Measurements from ENCODE around the gene DAB2IP. TPM values are rescaled to one million over a fixed set of nuclear protein-coding genes. Genes with fewer than 3 reads are reported as not detected.

Gene DAB2IP
- total RNA-seq, 8 experiments from 2014 or later, result 8.0 to 27.7 (median 19.6) TPM

- WGBS, 10 experiments, result 0 to 80% (median 15%) methylated on average over 1 to 7 of the region's 15 CpGs; no CpG with 5 or more reads in 1 of the 10 experiments
- peak; percentile 60 to 81 (median 76) for ATAC-seq (replicated peaks in 6 of 8)
- H3K27ac ChIP-seq, result no peak overlapping the region
- no peak overlapping the region for H3K4me3 ChIP-seq
- in situ Hi-C loops (cut with MboI; ENCODE audit: low pct_unique_long_range_greater_than_20kb in 2 of 9, low sequenced_read_pairs in 9 of 9, unreplicated experiment in 9 of 9), result no loop called here
- peaks cover 10 to 24% of the 10 kb centered on the region in 2 donors for H3K4me1 ChIP-seq (replicated peaks in 1 of 2)
Measured at GRCh38 chr9:121650217-121651007, 1.0 kb upstream of the DAB2IP start.

GRCh38 chr9:121651008-121651294, 483 bp upstream of the DAB2IP start:
- Histone ChIP-seq H3K4me1 (replicated peaks in 1 of 2) (peaks cover 7 to 23% of the 10 kb centered on the region in 2 donors), H3K4me3 (peak overlapping the region in 1 of 5 donors; percentile 45), H3K27ac (no peak overlapping the region)
- no peak for ATAC-seq (replicated peaks in 6 of 8)
- in situ Hi-C loops (cut with MboI; ENCODE audit: low pct_unique_long_range_greater_than_20kb in 2 of 9, low sequenced_read_pairs in 9 of 9, unreplicated experiment in 9 of 9), result no loop called here
- 0 to 62% (median 12%) methylated on average over 1 to 6 of the region's 9 CpGs; no CpG with 5 or more reads in 5 of the 10 experiments for WGBS, 10 experiments

- H3K4me1 ChIP-seq (replicated peaks in 1 of 2), result peaks cover 4 to 20% of the 10 kb centered on the region in 2 donors
- H3K27ac ChIP-seq, result no peak overlapping the region
- 0 to 18% (median 0%) methylated on average over 1 to 15 of the region's 29 CpGs; no CpG with 5 or more reads in 3 of the 10 experiments for WGBS, 10 experiments
- in situ Hi-C loops (cut with MboI; ENCODE audit: low pct_unique_long_range_greater_than_20kb in 2 of 9, low sequenced_read_pairs in 9 of 9, unreplicated experiment in 9 of 9), result no loop called here
- H3K4me3 ChIP-seq, result peak overlapping the region; percentile 35 to 46 (median 41)
- peak in 2 of 8 experiments; percentile 4 to 23 for ATAC-seq (replicated peaks in 6 of 8)
Measured at GRCh38 chr9:121652021-121652837, 795 bp downstream of the DAB2IP start.

- H3K27ac ChIP-seq, result no peak overlapping the region
- no peak for ATAC-seq (replicated peaks in 6 of 8)
- peak overlapping the region in 1 of 5 donors; percentile 46 for H3K4me3 ChIP-seq
- in situ Hi-C loops (cut with MboI; ENCODE audit: low pct_unique_long_range_greater_than_20kb in 2 of 9, low sequenced_read_pairs in 9 of 9, unreplicated experiment in 9 of 9), result no loop called here
- H3K4me1 ChIP-seq (replicated peaks in 1 of 2), result peaks cover 4 to 20% of the 10 kb centered on the region in 2 donors
- 83% methylated on average over 1 of the region's 2 CpGs; no CpG with 5 or more reads in 9 of the 10 experiments for WGBS, 10 experiments
Measured at GRCh38 chr9:121652838-121653231, 1.4 kb downstream of the DAB2IP start.

GRCh38 chr9:121654499-121655140, 3.2 kb downstream of the DAB2IP start:
- in situ Hi-C loops (cut with MboI; ENCODE audit: low pct_unique_long_range_greater_than_20kb in 2 of 9, low sequenced_read_pairs in 9 of 9, unreplicated experiment in 9 of 9), result no loop called here
- no peak overlapping the region for H3K4me3 ChIP-seq
- WGBS, 10 experiments, result 70 to 80% methylated on average over 2 of the region's 3 CpGs; no CpG with 5 or more reads in 8 of the 10 experiments

GRCh38 chr9:121655231-121655755, 3.9 kb downstream of the DAB2IP start:
- Histone ChIP-seq H3K4me1 (replicated peaks in 1 of 2) (peaks cover 0 to 13% of the 10 kb centered on the region in 2 donors), H3K4me3 (no peak overlapping the region), H3K27ac (no peak overlapping the region)
- 80 to 90% (median 89%) methylated on average over 1 to 3 of the region's 3 CpGs; no CpG with 5 or more reads in 6 of the 10 experiments for WGBS, 10 experiments
- in situ Hi-C loops (cut with MboI; ENCODE audit: low pct_unique_long_range_greater_than_20kb in 2 of 9, low sequenced_read_pairs in 9 of 9, unreplicated experiment in 9 of 9), result no loop called here
- no peak for ATAC-seq (replicated peaks in 6 of 8)

More at GRCh38 chr9:121654499-121655140, 3.2 kb downstream of the DAB2IP start:
- Histone ChIP-seq H3K27ac (no peak overlapping the region), H3K4me1 (replicated peaks in 1 of 2) (peaks cover 4 to 18% of the 10 kb centered on the region in 2 donors)
- no peak for ATAC-seq (replicated peaks in 6 of 8)

- 80 to 83% methylated on average over 1 to 2 of the region's 5 CpGs; no CpG with 5 or more reads in 8 of the 10 experiments for WGBS, 10 experiments
- Histone ChIP-seq H3K27ac (no peak overlapping the region), H3K4me3 (no peak overlapping the region), H3K4me1 (replicated peaks in 1 of 2) (peaks cover 0 to 13% of the 10 kb centered on the region in 2 donors)
- ATAC-seq (replicated peaks in 6 of 8), result no peak
- in situ Hi-C loops (cut with MboI; ENCODE audit: low pct_unique_long_range_greater_than_20kb in 2 of 9, low sequenced_read_pairs in 9 of 9, unreplicated experiment in 9 of 9), result no loop called here
Measured at GRCh38 chr9:121656941-121657470, 5.6 kb downstream of the DAB2IP start.

- Histone ChIP-seq H3K27ac (no peak overlapping the region), H3K4me1 (replicated peaks in 1 of 2) (peaks cover 0 to 9% of the 10 kb centered on the region in 2 donors), H3K4me3 (no peak overlapping the region)
- in situ Hi-C loops (cut with MboI; ENCODE audit: low pct_unique_long_range_greater_than_20kb in 2 of 9, low sequenced_read_pairs in 9 of 9, unreplicated experiment in 9 of 9), result no loop called here
- peak in 3 of 8 experiments; percentile 26 to 89 (median 47) for ATAC-seq (replicated peaks in 6 of 8)
- 0 to 90% (median 69%) methylated on average over 1 to 12 of the region's 12 CpGs; no CpG with 5 or more reads in 2 of the 10 experiments for WGBS, 10 experiments
Measured at GRCh38 chr9:121658166-121658565, 6.7 kb downstream of the DAB2IP start.

GRCh38 chr9:121658591-121658990, 7.2 kb downstream of the DAB2IP start:
- H3K4me1 ChIP-seq (replicated peaks in 1 of 2), result peaks cover 0 to 9% of the 10 kb centered on the region in 2 donors
- ATAC-seq (replicated peaks in 6 of 8), result no peak
- WGBS, 10 experiments, result 74 to 99% (median 89%) methylated on average over 4 to 10 of the region's 10 CpGs; no CpG with 5 or more reads in 5 of the 10 experiments
- no peak overlapping the region for H3K4me3 ChIP-seq
- in situ Hi-C loops (cut with MboI; ENCODE audit: low pct_unique_long_range_greater_than_20kb in 2 of 9, low sequenced_read_pairs in 9 of 9, unreplicated experiment in 9 of 9), result no loop called here
- no peak overlapping the region for H3K27ac ChIP-seq

- WGBS, 10 experiments, result 65 to 100% (median 97%) methylated on average over 1 to 4 of the region's 6 CpGs; no CpG with 5 or more reads in 1 of the 10 experiments
- ATAC-seq (replicated peaks in 6 of 8), result no peak
- in situ Hi-C loops (cut with MboI; ENCODE audit: low pct_unique_long_range_greater_than_20kb in 2 of 9, low sequenced_read_pairs in 9 of 9, unreplicated experiment in 9 of 9), result no loop called here
- Histone ChIP-seq H3K4me3 (no peak overlapping the region), H3K4me1 (replicated peaks in 1 of 2) (peaks cover 0 to 9% of the 10 kb centered on the region in 2 donors), H3K27ac (no peak overlapping the region)
Measured at GRCh38 chr9:121660367-121660766, 8.9 kb downstream of the DAB2IP start.

GRCh38 chr9:121660876-121661275, 9.4 kb downstream of the DAB2IP start:
- H3K27ac ChIP-seq, result no peak overlapping the region
- no peak overlapping the region for H3K4me3 ChIP-seq
- H3K4me1 ChIP-seq (replicated peaks in 1 of 2), result peaks cover 0 to 9% of the 10 kb centered on the region in 2 donors
- WGBS, 10 experiments, result 29 to 100% (median 81%) methylated on average over 1 to 6 of the region's 8 CpGs; no CpG with 5 or more reads in 2 of the 10 experiments
- in situ Hi-C loops (cut with MboI; ENCODE audit: low pct_unique_long_range_greater_than_20kb in 2 of 9, low sequenced_read_pairs in 9 of 9, unreplicated experiment in 9 of 9), result no loop called here
- no peak for ATAC-seq (replicated peaks in 6 of 8)

- H3K4me1 ChIP-seq (replicated peaks in 1 of 2), result peaks cover 0 to 12% of the 10 kb centered on the region in 2 donors
- in situ Hi-C loops (cut with MboI; ENCODE audit: low pct_unique_long_range_greater_than_20kb in 2 of 9, low sequenced_read_pairs in 9 of 9, unreplicated experiment in 9 of 9), result no loop called here
- H3K4me3 ChIP-seq, result no peak overlapping the region
- no peak overlapping the region for H3K27ac ChIP-seq
- 50 to 100% (median 100%) methylated on average over 1 to 5 of the region's 5 CpGs; no CpG with 5 or more reads in 2 of the 10 experiments for WGBS, 10 experiments
- ATAC-seq (replicated peaks in 6 of 8), result no peak
Measured at GRCh38 chr9:121661328-121661727, 9.9 kb downstream of the DAB2IP start.

All from motor neuron (in vitro differentiated cells).